CD4-positive, alpha-beta T cell treated with Interleukin-4 for 1 hour (primary cell): ENCODE measurements around the gene AUNIP.

Experiments used
- DNase-seq, 2 donors: peaks; one replicate each; pipeline ENCODE4 v3.0.0-alpha.2; 2020 to 2022

The AUNIP gene

GRCh38 chr1:25825605-25826004, 33.7 kb downstream of the AUNIP start:
- no peak for DNase-seq

- DNase-seq = no peak
Measured at GRCh38 chr1:25821630-25822091, 37.6 kb downstream of the AUNIP start.

GRCh38 chr1:25821112-25821476, 38.2 kb downstream of the AUNIP start:
- DNase-seq = no peak

- peak; percentile 77 to 79 for DNase-seq
Measured at GRCh38 chr1:25820247-25821111, 38.8 kb downstream of the AUNIP start.

GRCh38 chr1:25819491-25820246, 39.6 kb downstream of the AUNIP start, which contains the start of gene MTFR1L:
Gene MTFR1L (plus strand): TSS chr1:25819954. CDS start chr1:25823105, 3,151 bp downstream.
- DNase-seq = peak; percentile 91 to 93

GRCh38 chr1:25818569-25818968, 40.7 kb downstream of the AUNIP start:
- no peak for DNase-seq

- no peak for DNase-seq
Measured at GRCh38 chr1:25817840-25818501, 41.3 kb downstream of the AUNIP start.

GRCh38 chr1:25816112-25816718, 43.0 kb downstream of the AUNIP start:
- DNase-seq = no peak

- no peak for DNase-seq
Measured at GRCh38 chr1:25815208-25816111, 43.8 kb downstream of the AUNIP start.

GRCh38 chr1:25814549-25815087, 44.6 kb downstream of the AUNIP start:
- no peak for DNase-seq

GRCh38 chr1:25813734-25814471, 45.4 kb downstream of the AUNIP start:
- DNase-seq = no peak

- no peak for DNase-seq
Measured at GRCh38 chr1:25813071-25813733, 46.1 kb downstream of the AUNIP start.

- DNase-seq = no peak
Measured at GRCh38 chr1:25811384-25812082, 47.7 kb downstream of the AUNIP start.

- DNase-seq = peak; percentile 79
Measured at GRCh38 chr1:25810341-25811299, 48.6 kb downstream of the AUNIP start.

- DNase-seq = no peak
Measured at GRCh38 chr1:25809929-25810328, 49.3 kb downstream of the AUNIP start.

GRCh38 chr1:25809283-25809926, 49.9 kb downstream of the AUNIP start:
- peak in 1 of 2 donors; percentile 39 for DNase-seq

GRCh38 chr1:25808481-25809244, 50.6 kb downstream of the AUNIP start:
- DNase-seq = no peak
